Measurements from ENCODE around the gene FCN2.

The FCN2 gene

DNA sequence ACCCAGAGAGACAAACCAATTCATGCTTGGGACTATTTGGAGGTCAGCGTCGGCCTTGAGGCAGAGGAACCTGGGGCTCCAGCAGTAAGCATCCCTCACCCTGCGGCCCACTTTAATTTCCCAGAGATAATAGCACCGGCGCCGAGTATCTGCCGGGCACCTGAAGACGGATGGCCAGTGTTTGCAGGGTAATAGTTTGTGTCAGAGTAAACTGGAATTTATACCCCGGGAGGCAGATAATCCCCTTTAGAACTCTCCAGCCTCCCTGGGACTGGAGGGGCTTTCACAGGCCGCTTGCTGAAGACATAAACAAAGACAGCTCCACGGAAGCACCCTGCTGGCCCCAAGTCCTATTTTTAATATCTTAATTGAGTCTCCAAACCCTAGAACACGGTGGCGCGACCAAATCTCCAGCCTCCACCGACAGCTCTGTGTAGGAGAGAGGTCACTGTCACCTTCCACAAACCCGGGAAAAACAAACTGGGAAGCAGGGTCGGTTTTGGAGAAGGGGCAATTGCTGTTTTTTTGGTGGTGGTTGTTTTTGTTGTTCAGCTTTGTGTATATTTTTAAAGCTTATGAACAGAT lies 54.5 kb downstream of the FCN2 start:
- no peak for DNase-seq

DNA sequence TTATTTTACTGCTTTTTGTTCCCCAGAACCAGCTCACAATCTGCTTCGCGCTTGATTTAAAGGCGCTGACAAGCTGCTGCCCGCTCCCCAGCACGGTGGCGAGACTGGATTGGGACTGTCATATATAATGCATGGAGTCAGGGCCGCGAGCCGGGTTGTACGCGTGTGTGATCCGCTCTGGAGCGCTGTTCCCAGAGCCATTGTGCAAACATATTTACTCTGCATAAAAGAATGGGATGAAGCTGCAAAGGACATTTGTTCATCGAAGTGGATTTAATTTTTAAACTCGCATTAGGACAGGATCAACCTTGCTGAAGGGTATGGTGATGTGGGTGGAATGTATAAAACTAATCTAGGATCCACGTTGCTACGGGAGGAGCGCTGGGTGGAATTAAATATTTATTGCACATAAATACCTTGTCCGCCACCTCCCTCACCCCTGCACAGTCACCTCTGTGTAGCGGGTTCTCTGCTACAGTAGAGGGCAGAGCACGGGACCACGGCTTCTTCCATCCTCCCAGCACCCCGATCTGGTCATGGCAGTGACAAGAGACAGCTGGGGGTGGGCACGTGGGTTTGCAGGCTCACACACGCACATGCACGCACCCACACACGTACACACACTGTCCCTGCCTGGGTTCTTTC lies 55.2 kb downstream of the FCN2 start:
- no peak for DNase-seq

DNA sequence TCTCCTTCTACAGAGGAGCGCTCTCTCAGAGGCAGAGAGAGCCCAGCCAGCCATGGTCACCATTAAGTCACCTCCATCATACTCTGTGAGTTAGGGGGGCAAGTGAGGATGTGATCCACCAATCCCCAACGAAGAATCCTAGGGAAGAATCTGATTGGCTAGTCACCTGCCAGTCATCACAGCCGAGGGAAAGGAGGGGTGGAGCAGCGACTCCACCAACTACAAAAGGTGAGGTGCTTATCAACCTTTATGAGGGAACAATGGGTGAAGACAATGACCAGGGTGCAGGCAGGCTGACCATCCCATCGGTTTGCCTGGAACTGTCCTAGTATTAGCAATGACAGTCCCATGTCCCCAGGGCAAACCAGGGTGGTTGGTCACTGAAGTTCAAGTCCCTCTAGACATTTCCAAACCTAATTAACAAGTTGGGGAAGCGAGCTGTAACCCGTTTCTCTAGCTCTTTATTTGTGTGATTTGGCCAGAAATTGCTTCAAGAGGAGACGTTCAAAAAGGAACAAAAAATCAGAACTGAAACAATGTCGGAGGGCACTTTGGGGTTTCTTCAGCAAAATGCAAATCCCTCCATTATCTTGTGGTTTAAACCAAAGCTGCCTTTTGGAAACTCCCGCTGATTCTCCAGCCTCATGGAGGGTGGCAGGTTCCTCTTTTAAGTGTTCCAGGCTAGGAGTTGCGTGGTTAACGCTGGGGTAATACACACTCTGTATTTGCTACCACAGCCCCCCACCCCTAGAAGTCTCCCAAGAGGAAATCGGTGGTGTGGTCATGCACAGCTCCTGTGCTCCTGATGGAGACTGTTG lies 55.9 kb downstream of the FCN2 start:
- peak; percentile 92 to 97 (median 97) for DNase-seq
